Muscle of arm (tissue), 14 donors: Measurements from ENCODE around the gene GPANK1. TPM values are rescaled to one million over a fixed set of nuclear protein-coding genes. Genes with fewer than 3 reads are reported as not detected.
"Not testable (repeated sequence)": the region's sequence is repeated elsewhere in the genome, so short reads cannot be mapped to it uniquely, and the experiment has no call there.

Experiments used
- DNase-seq: peaks from one replicate; pipeline ENCODE4 v3.0.0-alpha.2; 2013
- long read RNA-seq, 11 donors: transcript quantifications; one replicate each; lab custom pipeline, GENCODE V29; 2026
- polyA plus RNA-seq, 12 donors: library from polyadenylated mRNA; unstranded; fragments of 120-200 nt; gene quantifications; one replicate each; pipeline ENCODE4 v1.2.1, GENCODE V29; 2013; ENCODE audit not compliant: insufficient read length in 12 of 12

GPANK1 gene
- 10 to 100 TPM in 11 of 12 donors, not detected in 1; 12.1 to 25.8 (median 13.5) TPM for polyA plus RNA-seq
- long read RNA-seq, donor 1, partial matches to known transcripts: 204 of 423 reads
- long read RNA-seq, donor 1, other reads (novel, unspliced or antisense): 218 of 423 reads
- long read RNA-seq, donor 2, partial matches to known transcripts: 5 of 7 reads
- long read RNA-seq, donor 2, other reads (novel, unspliced or antisense): 0 of 7 reads
- long read RNA-seq, donor 3, partial matches to known transcripts: 0 of 2 reads
- long read RNA-seq, donor 3, other reads (novel, unspliced or antisense): 0 of 2 reads
- long read RNA-seq, donor 4, partial matches to known transcripts: 16 of 87 reads
- long read RNA-seq, donor 4, other reads (novel, unspliced or antisense): 71 of 87 reads
- long read RNA-seq, donor 5, partial matches to known transcripts: 13 of 15 reads
- long read RNA-seq, donor 5, other reads (novel, unspliced or antisense): 0 of 15 reads
- long read RNA-seq, donor 6, partial matches to known transcripts: 6 of 6 reads
- long read RNA-seq, donor 6, other reads (novel, unspliced or antisense): 0 of 6 reads
- long read RNA-seq, donor 7, partial matches to known transcripts: 90 of 92 reads
- long read RNA-seq, donor 7, other reads (novel, unspliced or antisense): 0 of 92 reads
- long read RNA-seq, donor 8, partial matches to known transcripts: 15 of 19 reads
- long read RNA-seq, donor 8, other reads (novel, unspliced or antisense): 0 of 19 reads
- long read RNA-seq, donor 9, partial matches to known transcripts: 196 of 199 reads
- long read RNA-seq, donor 9, other reads (novel, unspliced or antisense): 0 of 199 reads
- long read RNA-seq, donor 10, partial matches to known transcripts: 181 of 184 reads
- long read RNA-seq, donor 10, other reads (novel, unspliced or antisense): 0 of 184 reads
- long read RNA-seq, donor 11, partial matches to known transcripts: 12 of 18 reads
- long read RNA-seq, donor 11, other reads (novel, unspliced or antisense): 0 of 18 reads

- peak; percentile 98 for DNase-seq
These were observed at the start of gene GPANK1 for GRCh38 chr6:31664790-31665500. Gene GPANK1, minus strand, starts transcription at chr6:31664997. Its CDS starts 519 bp downstream, at chr6:31664478.

DNA sequence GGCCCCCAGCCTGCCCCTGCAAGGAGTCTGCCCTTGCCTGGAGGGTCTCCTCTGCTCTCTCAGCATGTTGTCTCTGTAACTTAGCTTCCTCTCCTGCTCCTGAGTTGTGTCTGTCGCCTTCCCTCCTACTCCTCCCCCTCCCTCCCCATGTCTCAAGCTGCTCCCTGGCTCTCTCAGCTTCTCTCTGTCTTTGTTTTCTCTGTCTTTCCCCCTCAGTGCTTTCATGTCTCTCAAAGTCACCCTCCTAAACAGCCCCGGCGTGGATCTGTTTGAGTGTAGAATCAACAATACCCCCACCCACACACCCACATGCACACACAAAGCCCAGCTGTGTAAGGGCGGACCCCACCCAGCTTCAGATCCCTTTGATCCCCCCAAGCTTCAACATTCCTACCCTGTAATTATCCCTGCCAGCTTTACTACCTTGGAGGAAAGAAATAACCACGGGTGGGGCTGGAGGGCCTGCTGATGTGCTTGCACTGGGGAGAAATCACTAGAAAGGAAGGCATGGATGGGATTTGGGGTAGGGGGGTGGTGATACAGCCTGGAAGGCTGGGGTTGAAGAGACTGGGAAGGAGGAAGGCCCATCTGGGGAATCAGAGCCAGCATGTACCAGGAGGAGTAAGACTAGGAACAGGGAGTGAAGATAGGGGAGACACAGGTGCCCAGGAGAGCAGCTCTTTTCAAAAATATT, 49.3 kb upstream of the GPANK1 start:
- no peak for DNase-seq

DNA sequence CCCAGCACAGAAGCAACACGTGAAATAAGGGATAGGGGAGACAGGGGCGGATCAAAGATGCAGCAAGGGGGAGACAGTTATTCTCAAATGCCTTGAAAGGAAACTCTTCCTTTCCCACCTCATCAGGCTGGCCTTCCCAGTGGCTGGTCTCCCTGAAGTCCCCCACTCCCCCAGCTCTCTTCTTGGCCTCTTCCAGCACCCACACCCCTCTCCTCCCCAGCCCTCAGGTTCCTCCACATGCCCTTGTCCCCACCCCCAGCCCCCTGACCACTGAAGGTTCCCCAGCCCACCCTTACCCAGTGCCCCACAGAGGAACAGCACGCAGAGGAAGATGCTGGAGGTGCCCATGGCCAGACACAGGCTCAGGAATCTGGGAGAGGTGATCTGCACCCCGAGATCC, 48.7 kb upstream of the GPANK1 start:
- no peak for DNase-seq

- DNase-seq: no peak
These were observed 47.5 kb upstream of the GPANK1 start for GRCh38 chr6:31712296-31712695.

- DNase-seq: no peak
These were observed 46.4 kb upstream of the GPANK1 start for GRCh38 chr6:31711233-31711632.

DNA sequence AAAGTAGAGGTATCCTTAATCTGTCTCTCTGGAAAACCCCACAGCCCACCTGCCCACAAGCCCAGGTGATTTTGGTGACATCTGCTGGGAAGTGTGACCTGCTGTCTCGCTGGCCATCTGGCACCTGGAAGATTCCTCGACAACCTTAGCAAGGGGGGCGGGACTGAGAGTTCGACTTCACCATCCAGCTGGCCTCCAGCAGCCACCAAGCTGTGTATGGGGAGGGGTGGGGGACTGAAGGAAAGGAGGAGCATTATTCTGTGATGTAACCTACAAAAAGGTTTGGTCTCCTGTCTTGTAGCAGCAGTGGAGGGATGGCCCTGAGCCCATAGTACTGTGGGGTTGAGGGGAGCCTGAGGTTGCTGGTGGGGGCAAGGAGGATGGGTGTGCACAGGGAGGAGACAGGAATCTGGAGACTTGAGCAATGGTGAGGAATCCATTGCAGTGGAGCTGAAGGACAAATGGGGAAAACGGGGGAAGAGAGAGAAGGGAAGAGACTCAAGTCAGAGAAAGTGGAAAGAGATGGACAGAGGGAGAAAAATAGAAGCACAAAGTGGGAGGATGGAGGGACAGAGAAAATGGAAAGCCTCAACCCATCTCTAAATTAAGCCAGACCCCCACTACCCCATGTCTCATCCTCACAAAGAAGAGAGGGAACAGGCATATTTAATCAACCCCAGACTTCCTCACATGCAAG, 45.9 kb upstream of the GPANK1 start:
- DNase-seq: no peak

GRCh38 chr6:31709157-31709556, 44.4 kb upstream of the GPANK1 start:
- DNase-seq: not testable (repeated sequence)

DNA sequence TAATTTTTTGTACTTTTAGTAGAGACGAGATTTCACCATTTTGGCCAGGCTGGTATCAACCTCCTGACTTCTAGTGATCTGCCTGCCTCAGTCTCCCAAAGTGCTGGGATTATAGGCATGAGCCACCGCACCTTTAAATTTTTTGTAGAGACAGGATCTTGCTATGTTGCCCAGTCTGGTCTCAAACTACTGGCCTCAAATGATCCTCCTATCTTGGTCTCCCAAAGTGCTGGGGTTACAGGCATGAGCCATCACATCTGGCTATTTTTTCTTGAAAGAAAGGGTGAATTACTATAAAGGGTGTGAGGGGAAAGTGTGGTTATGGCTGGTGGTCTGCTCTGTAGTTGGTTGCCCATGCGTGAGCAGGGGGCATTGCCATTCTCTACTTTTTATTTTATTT, 43.4 kb upstream of the GPANK1 start:
- no peak for DNase-seq

GRCh38 chr6:31707701-31708100, 42.9 kb upstream of the GPANK1 start:
- no peak for DNase-seq

DNA sequence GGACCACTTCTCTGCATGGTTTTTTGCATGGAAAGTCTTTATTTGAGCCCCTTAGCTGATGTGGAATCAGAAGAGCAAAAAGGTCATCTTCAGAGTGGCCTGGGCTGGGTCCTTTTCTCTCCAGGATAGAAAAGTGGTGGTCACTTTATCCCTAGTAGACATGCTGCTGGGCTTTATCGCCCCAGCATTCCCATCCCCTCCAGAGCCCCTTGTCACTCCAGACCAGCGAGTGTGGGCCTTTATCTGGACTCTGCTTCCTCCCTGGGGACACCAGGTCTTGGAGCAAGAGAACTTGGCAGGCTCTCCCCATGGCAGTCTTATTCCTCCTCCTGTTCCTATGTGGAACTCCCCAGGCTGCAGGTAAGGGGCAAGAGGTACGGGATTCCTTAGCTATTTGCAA, 41.8 kb upstream of the GPANK1 start, which contains the start of gene LY6G6F:
LY6G6F (plus strand) TSS at position 268 of the 400 bp plus-strand sequence; CDS start at position 309, 41 bp downstream.
- no peak for DNase-seq

GRCh38 chr6:31705931-31706330, 41.1 kb upstream of the GPANK1 start:
- DNase-seq: no peak

GRCh38 chr6:31702819-31703716, 38.3 kb upstream of the GPANK1 start, which contains the start of gene ABHD16A:
Gene ABHD16A, minus strand, starts transcription at chr6:31703324. Its CDS starts 43 bp downstream, at chr6:31703281.
- peak; percentile 99 for DNase-seq

GRCh38 chr6:31702405-31702818, 37.6 kb upstream of the GPANK1 start:
- DNase-seq: no peak

DNA sequence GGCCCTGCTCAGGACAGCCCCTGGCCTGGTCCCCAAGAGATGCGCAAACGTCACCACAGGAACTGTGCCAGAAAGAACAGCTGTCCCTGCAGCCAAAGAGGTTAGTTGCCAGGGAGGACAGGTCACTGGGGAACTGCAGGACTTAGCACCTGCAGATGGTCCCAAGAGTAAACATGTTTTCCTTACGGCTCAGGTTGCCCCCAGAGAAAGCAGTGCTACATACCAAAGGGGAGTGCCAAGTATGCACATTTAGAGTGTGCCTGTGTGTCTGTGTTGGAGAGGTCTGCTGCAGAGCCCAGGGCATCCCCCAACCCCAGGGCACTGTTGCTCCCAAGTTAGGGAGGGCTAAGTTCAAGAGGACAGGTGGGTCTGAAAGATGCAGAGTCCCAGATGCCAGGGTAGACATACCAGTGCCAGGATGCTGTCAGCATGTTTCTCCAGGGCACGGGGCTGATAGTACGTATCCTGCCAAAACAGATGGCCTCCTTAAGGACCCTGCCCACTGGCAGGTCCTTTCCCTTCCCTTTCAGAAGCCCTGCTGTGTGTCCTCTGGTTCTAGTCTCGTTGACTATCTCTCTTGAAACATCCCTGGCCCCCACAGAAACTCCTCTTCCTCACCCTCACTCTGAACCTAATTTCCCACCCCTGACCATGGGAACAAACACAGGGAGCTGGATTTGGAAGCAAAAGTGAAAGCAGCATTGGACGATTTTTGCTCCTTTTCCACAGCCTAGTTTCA, 37.0 kb upstream of the GPANK1 start:
- DNase-seq: peak; percentile 68

DNA sequence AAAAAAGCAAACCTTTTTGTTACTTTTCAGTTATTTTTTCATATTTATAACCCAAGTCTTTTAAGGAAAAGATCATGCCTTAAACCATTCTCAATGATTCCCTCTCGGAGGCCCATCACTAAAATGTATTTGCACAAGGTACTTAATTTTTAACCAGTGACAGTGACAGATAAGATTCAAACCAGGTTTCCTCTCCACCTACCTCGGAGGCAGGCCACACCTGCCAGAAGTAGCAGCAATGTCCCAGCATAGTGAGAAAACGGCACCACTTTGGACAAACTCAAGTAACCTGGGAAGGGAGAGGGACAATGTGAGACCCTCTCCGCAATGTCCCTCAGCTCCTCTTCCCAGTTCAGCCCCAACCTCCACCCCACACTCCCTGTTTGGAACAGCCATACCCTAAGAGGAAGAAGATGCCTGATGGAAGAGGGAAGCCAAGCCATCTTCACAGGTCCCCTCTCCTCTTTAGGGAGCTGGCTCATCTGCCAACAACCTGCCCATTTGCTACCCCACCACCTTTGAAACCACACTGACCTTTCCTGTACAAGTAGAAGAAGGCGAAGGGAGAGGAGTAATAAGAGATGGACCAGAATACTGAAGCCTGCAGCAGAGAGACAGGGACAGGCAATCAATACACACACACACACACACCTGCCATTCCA, 36.1 kb upstream of the GPANK1 start:
- DNase-seq: no peak

DNA sequence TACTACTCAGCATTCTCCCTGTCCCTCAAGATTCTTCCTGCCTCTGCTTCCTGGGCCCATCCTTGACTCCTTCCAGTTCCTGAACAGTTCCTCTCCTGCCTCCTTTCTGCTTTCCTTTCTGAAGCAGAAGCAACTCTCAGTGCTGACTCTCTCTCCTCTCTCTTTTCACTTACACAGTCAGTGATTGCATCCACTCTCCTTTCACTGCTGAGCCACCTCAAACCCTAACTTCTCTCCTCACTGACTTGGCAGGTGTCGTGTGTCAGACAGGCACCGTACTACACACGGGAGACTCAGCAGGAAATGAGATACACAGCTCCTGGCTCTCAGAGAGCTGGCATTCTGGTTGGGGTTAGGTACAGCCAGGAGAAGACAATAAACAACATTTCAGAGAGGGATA, 32.8 kb upstream of the GPANK1 start:
- no peak for DNase-seq

DNA sequence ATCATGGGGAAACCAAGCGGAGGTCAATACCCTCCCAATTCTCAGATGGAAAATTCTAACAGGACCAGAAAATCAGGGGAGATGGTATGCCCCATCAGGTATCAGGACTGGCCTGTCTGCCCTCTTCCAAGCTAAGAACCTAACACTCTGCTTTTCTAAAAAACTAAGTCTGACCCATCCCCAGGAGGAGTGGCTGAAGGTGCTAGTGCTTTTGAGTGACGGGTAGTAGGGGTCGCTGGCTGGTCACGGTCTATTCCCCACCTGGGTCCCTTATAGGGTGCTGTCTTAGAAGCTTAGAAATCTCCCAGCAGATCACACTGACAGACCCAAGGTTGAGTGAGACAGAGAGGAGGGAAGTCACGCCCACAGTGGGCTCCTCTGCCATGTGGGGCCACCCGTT, 28.7 kb upstream of the GPANK1 start:
- DNase-seq: no peak

DNA sequence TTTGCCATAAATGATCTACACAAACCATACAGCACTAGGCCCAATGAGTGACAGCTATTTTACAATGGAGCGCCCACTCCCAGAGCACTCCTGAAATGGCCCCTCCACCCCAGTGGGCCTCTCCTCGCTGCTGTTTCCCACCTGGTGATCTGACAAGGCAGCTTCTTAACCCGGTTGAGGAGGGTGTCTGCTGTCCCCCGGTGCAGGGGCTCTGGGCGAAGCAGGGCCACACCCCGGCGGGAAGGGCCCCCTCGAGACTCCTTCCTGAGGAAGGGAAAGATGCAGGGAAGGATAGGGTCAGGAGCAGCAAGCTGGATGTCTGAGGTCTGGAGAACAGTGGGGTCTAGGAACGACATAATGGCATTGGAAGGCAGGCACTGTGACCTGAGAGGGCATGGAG, 28.1 kb upstream of the GPANK1 start:
- DNase-seq: no peak
